ENCODE measurements around the gene BCAS3.

DNA sequence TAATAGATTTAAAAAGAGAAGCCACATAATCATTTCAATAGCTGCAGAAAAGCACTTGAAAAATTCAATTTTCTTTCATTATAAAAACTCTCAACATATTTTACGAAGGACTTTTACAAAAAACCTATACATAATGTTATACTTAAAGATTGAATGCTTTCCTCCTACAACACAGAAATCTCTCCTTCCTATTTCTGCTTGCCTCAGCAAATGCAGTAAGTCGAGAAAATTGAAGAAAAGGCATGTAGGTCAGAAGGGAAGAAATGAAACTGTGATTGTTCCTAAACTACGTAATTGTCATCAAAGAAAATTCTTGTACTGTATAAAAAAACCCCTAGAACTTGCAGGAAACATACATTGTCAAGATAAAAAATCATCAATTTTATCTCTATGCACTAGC, 267.1 kb downstream of the BCAS3 start:
- TF ChIP-seq, protein P1, sequence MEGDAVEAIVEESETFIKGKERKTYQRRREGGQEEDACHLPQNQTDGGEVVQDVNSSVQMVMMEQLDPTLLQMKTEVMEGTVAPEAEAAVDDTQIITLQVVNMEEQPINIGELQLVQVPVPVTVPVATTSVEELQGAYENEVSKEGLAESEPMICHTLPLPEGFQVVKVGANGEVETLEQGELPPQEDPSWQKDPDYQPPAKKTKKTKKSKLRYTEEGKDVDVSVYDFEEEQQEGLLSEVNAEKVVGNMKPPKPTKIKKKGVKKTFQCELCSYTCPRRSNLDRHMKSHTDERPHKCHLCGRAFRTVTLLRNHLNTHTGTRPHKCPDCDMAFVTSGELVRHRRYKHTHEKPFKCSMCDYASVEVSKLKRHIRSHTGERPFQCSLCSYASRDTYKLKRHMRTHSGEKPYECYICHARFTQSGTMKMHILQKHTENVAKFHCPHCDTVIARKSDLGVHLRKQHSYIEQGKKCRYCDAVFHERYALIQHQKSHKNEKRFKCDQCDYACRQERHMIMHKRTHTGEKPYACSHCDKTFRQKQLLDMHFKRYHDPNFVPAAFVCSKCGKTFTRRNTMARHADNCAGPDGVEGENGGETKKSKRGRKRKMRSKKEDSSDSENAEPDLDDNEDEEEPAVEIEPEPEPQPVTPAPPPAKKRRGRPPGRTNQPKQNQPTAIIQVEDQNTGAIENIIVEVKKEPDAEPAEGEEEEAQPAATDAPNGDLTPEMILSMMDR (IDR thresholded peaks at IDR 0.05; ENCODE audit: low read depth, low read length), result no peak
- TF ChIP-seq EZH2phosphoT487 (IDR thresholded peaks at IDR 0.05; ENCODE audit: low read depth), result no peak

Data from OCI-LY3 (cell line).